HG03460 (cell line): ENCODE results near the gene ASIC4.

Source experiments
- ATAC-seq: cut with Tn5 transposase; IDR thresholded peaks from one replicate; pipeline ENCODE4 v1.9.1; 2021; ENCODE audit not compliant: unreplicated experiment

The ASIC4 gene

GRCh38 chr2:219531639-219532377, 17.5 kb downstream of the ASIC4 start:
- ATAC-seq: no peak

DNA sequence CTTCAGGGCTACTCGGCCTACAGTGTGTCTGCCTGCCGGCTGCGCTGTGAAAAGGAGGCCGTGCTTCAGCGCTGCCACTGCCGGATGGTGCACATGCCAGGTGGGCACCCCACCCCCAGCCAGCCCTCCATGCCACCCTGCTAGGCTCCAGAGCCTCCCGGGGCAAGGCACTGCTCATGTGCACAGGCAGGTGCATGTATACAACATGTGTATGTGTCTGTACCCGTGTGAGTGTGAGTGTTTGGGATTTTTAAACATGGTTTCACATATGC, 18.0 kb downstream of the ASIC4 start:
- ATAC-seq: no peak

- no peak for ATAC-seq
Measured at GRCh38 chr2:219533930-219534661, 19.8 kb downstream of the ASIC4 start.

GRCh38 chr2:219536425-219536824, 22.1 kb downstream of the ASIC4 start:
- ATAC-seq: no peak

GRCh38 chr2:219536967-219537366, 22.7 kb downstream of the ASIC4 start:
- ATAC-seq: no peak

DNA sequence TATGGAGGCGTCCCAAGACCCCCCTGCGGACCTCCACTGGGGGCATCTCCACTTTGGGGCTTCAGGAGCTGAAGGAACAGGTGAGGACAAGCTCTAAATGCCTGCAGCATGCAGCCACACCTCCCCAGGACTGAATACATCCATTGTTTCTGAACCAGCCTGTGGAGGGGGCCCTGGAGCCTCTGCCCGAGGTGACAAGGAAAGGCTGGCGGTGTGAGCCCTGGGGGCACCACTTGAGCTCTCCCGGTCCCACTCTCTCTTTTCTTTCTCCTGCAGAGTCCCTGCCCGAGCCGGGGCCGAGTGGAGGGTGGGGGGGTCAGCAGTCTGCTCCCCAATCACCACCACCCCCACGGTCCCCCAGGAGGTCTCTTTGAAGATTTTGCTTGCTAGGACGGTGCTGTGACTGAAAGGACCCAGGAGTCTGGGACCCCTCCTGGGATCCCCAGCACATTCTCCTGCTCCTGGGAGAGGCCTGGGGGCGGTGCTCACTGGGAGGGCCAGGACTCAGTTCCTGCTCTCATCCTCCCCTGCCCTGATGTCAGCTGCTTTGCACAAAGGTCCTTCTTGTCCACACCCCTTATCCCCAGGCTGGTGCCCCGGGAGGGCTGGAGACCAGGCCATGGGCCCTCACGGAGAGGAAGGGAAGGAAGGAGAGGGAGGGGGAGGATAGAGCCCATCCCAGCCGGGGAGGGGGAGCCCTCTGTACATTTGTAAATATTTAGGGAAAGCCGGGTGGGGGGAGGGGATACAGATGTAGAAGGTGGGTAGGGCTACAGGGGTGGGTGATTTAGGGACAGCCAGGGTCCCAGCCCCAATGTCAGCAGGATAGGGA, 23.6 kb downstream of the ASIC4 start:
- no peak for ATAC-seq

DNA sequence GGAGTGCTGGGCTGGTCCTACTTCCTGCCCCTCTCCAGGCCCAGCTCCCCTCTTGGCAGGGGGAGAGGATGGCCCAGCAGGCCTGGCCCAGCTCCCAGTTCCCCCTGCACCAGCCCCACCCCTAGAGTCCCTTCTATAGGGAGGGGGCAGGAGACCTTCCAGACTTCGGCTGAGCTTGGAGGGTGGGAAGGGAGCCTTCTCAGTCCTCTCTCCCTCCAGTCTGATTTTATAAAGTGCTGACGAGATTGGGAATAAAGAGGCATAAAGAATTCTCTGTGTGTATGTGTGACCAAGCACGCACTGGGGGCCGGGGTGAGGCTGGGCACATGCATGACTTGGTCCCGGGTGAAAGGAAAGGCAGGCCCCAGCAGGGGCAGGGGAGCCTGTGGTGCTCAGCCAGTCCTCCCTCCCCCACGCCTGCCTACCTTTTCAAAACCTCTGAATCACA, 24.2 kb downstream of the ASIC4 start:
- ATAC-seq: no peak

GRCh38 chr2:219538956-219539788, 24.9 kb downstream of the ASIC4 start:
- ATAC-seq: no peak

GRCh38 chr2:219539926-219540678, 25.8 kb downstream of the ASIC4 start:
- no peak for ATAC-seq

DNA sequence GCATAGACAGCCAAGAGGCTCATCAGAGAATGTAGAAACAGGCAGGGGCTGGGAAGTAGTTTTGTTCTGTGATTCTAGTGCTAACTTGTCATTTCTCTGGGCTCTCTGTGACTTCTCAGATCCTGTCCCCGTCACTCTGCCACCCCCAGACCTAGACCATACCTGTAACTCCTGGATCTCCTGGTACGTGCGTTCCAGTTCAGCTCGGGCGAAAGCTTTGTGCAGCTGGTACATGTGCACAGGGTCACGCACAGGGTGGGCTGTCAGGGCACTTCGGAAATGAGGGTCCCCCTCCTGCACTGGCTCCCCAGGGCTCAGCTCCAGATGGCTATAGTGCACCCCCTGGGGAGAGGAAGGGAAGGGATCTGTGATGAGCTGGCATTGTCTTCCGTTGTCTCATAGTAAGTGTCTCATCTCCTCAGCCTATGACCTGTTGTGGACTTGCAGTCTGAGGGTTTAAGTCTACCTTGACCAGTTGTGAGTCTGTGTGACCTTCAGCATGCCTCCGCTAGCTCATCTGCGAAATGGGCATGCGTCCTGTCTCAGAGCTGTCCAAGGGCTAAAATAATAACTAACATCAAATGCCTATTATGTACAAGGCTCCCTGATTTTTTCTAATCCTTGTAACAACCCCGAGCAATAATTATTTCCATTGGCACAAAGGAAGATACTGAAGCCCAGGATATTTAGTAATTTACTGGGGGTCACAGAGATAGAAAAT, 26.7 kb downstream of the ASIC4 start:
- no peak for ATAC-seq

- peak; percentile 43 for ATAC-seq
Measured at GRCh38 chr2:219541611-219542180, 27.4 kb downstream of the ASIC4 start.

GRCh38 chr2:219542931-219543595, 28.8 kb downstream of the ASIC4 start:
- ATAC-seq: peak; percentile 34

- ATAC-seq: peak; percentile 77
Measured at GRCh38 chr2:219543596-219544358, 29.5 kb downstream of the ASIC4 start, which contains the start of the genes CHPF and TMEM198. Gene CHPF, minus strand, starts transcription at chr2:219543809. Its CDS starts 271 bp downstream, at chr2:219543538. Gene TMEM198, plus strand, starts transcription at chr2:219544028. Its CDS starts 700 bp downstream, at chr2:219544728.

DNA sequence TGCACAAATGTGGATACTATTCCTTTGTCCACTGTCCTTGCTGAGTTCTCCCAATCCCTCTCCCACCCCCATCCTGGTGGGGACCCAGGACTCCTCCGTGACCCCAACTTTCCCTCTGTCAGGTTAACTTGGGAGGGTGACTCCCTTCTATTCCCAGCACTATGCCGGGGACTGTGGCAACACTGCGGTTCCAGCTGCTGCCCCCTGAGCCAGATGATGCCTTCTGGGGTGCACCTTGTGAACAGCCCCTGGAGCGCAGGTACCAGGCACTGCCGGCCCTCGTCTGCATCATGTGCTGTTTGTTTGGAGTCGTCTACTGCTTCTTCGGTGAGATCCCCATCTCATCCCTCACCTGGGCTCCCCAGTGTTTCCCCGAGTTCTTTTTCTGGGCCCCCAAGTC, 30.3 kb downstream of the ASIC4 start:
- no peak for ATAC-seq

GRCh38 chr2:219545295-219545942, 31.1 kb downstream of the ASIC4 start:
- no peak for ATAC-seq

GRCh38 chr2:219545943-219546352, 31.7 kb downstream of the ASIC4 start:
- ATAC-seq: no peak

GRCh38 chr2:219547621-219548020, 33.3 kb downstream of the ASIC4 start:
- ATAC-seq: no peak
